Head of caudate nucleus (tissue), 42 donors: Measurements from ENCODE around the gene FKBP9.

Experiments
- DNase-seq, 42 donors: peaks; one replicate each; pipeline versions ENCODE4 v3.0.0 to v3.0.0-alpha.2; 2020 to 2021; ENCODE audit warnings: mixed read lengths in 7 of 42
- intact Hi-C: fragments of 100-400 bp; cut with DNase I; formaldehyde crosslinking; loops from one replicate; pipeline ENCODE4 v1.15.0; 2022

Gene FKBP9

GRCh38 chr7:33044986-33045385, 87.7 kb downstream of the FKBP9 start:
- no peak for DNase-seq
- intact Hi-C loops: no loop called here

DNA sequence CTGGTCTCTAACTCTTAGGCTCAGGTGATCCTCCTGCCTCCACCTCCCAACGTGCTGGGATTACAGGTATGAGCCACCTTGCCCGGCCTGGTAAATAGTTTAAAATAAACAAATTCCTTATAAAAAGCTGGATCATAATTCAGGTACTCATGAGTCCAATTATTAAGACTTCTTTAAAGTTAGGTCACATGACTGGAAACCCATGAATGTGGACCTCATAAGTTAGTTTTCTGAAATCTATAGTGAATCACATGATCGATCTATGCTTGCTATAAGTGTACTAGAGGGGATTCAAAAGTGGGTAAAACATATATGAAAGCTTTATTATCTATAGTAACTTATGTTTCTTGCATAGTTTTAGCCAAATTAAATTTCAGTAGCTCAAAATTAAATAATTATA, 91.0 kb downstream of the FKBP9 start:
- intact Hi-C loops: no loop called here

DNA sequence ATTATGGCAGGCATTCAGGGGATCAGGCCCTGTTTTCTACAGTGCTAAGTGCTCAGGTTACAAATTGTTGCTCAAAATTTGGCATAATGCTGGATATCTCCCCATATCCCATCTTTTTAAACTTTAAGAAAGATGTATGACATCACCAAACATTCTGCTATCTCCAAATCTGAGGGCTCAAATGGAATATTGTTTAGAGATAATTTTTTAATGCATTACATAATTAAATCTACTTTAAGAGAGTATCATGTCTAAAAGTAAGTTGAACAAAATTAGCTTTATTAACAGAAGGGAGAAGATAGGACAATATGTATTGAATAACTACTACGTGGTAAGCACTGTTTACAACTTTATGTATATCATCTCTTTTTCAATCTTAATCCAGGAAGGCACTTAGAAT, 91.5 kb downstream of the FKBP9 start:
- no peak for DNase-seq
- intact Hi-C loops: no loop called here

More for the DNA sequence above, 91.0 kb downstream of the FKBP9 start:
- DNase-seq: no peak

DNA sequence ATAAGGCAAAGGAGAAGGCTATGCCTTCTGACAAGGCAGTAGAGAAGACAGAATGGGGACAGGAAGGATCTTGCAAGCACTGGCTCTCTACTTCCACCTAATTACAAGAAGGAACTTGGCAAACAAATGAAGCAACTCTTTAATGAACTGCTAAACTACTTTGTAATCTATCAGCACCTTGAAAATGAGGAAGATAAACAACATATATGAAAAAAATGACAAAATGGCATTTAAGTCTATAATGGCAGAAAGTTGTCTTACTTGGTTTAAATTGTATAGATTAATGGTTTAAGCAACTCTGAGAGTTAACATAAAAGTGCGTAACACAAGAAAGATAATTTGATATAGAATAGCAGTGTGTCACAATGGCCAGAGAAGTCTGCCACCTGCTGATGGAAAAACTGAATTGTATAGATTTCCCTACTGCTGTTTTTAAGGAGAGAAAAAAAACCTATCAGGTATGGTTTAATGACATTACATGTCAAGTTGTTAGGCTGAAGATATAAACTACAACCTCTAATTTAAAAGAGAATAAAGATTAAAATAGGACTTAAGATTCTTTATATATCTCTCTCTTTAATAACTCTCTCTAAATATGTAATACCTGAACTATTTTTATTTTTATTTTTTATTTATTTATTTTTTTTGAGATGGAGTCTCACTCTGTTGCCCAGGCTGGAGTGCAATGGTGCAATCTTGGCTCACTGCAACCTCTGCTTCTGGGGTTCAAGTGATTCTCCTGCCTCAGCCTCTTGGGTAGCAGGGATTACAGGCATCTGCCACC, 93.5 kb downstream of the FKBP9 start:
- DNase-seq: peak in 14 of 42 donors; percentile 3 to 61 (median 28)
- intact Hi-C loops: no loop called here

- no peak for DNase-seq
- intact Hi-C loops: no loop called here
These were observed 96.5 kb downstream of the FKBP9 start for GRCh38 chr7:33053721-33054120.

GRCh38 chr7:33054261-33054964, 97.2 kb downstream of the FKBP9 start:
- no peak for DNase-seq
- intact Hi-C loops: no loop called here

GRCh38 chr7:33055158-33055557, 97.9 kb downstream of the FKBP9 start:
- intact Hi-C loops: no loop called here
- DNase-seq: no peak
